BLaER1 treated with 17β-estradiol and CSF1 and Interleukin-3, amounts not matched to agents 10 nM and 100 nM (cell line): ENCODE data around the gene ADK.

ENCODE experiments used
- H3K27ac ChIP-seq, 11 experiments: shearing (Covaris generic); formaldehyde crosslinking; 2 replicates each; pipeline ENCODE4 v1.8.1; 2022
- H3K27me3 ChIP-seq, 11 experiments: shearing (Covaris generic); formaldehyde crosslinking; 2 replicates each; pipeline ENCODE4 v1.8.1; 2022
- H3K36me3 ChIP-seq, 11 experiments: shearing (Covaris generic); formaldehyde crosslinking; 2 replicates each; pipeline ENCODE4 v1.8.1; 2022
- H3K4me1 ChIP-seq, 10 experiments: shearing (Covaris generic); formaldehyde crosslinking; 2 replicates each; pipeline ENCODE4 v1.8.1; 2022
- H3K4me2 ChIP-seq, 11 experiments: shearing (Covaris generic); formaldehyde crosslinking; 2 replicates each; pipeline ENCODE4 v1.8.1; 2022
- H3K4me3 ChIP-seq, 10 experiments: shearing (Covaris generic); formaldehyde crosslinking; 2 replicates each; pipeline ENCODE4 v1.8.1; 2022
- H3K9ac ChIP-seq, 11 experiments: shearing (Covaris generic); formaldehyde crosslinking; 2 replicates each; pipeline ENCODE4 v1.8.1; 2022
- H3K9me3 ChIP-seq, 11 experiments: shearing (Covaris generic); formaldehyde crosslinking; replicated peaks in 1 of 11; 2 replicates each; pipeline ENCODE4 v1.8.1; 2022
- H4K20me1 ChIP-seq, 11 experiments: shearing (Covaris generic); formaldehyde crosslinking; 2 replicates each; pipeline ENCODE4 v1.8.1; 2022
- Cebpa-rat ChIP-seq, 11 experiments: shearing (Covaris generic); IDR thresholded peaks; 2 replicates each; pipeline ENCODE4 v1.8.1; 2022

The ADK gene

DNA sequence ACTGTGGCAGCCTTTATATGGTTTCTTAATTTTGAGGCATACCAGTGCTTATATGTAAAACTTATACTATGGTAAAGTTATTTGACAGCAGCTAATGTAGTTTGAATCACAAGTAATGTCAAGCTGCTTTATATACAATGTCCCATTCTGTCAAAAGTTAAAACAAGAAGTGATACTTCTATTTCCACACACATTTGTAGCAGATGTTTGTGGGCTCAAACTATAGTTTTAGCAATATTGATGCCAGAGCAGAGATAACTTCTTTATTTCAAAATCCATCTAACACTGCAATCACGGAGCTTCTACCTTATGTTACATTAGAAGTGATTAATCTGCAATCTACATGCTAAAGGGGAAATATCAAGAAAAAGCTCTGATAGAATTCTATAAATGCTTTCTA is 149.6 kb downstream of the ADK start:
- peak overlapping the region in 10 of 11 experiments; percentile 48 to 84 (median 66); a peak in 20 of 22 replicates for H3K27ac ChIP-seq
- no peak overlapping the region for H3K4me3 ChIP-seq
- H3K4me1 ChIP-seq = peaks cover 5 to 18% (median 11%) of the 10 kb centered on the region in 10 experiments; a peak in 19 of 20 replicates
- TF ChIP-seq Cebpa-rat (IDR thresholded peaks at IDR 0.05) = no peak
- H4K20me1 ChIP-seq = peaks cover 0 to 5% (median 0%) of the 10 kb centered on the region in 11 experiments; a peak in 7 of 22 replicates
- peak overlapping the region in 5 of 11 experiments; percentile 3 to 70 (median 29); a peak in 4 of 22 replicates for H3K9ac ChIP-seq
- H3K27me3 ChIP-seq = no peaks in the 10 kb centered on the region
- H3K4me2 ChIP-seq = peak overlapping the region in 9 of 11 experiments; percentile 5 to 62 (median 36); a peak in 9 of 22 replicates
- 0 out of 22 replicates have a peak, but pooled peaks cover 0 to 7% (median 0%) of the 10 kb centered on the region in 11 experiments for H3K9me3 ChIP-seq
- H3K36me3 ChIP-seq = peaks cover 0 to 23% (median 9%) of the 10 kb centered on the region in 11 experiments; a peak in 12 of 22 replicates

DNA sequence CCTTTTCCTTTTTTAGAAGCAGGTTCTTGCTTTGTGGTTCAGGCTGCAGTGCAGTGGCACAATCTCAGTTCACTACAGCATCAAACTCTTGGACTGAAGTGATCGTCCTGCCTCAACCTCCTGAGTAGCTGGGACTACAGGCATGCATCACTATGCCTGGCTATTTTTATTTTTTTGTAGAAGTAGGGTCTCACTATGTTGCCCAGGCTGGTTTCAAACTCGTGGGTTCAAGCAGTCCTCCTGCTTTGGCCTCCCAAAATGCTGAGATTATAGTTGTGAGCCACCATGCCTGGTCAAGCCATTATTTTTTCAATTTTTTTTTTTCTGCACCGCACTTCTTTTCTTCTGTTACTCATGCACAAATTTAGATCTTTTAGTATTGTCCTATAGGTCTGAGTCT is 154.7 kb downstream of the ADK start:
- no peaks in the 10 kb centered on the region for H3K27me3 ChIP-seq

DNA sequence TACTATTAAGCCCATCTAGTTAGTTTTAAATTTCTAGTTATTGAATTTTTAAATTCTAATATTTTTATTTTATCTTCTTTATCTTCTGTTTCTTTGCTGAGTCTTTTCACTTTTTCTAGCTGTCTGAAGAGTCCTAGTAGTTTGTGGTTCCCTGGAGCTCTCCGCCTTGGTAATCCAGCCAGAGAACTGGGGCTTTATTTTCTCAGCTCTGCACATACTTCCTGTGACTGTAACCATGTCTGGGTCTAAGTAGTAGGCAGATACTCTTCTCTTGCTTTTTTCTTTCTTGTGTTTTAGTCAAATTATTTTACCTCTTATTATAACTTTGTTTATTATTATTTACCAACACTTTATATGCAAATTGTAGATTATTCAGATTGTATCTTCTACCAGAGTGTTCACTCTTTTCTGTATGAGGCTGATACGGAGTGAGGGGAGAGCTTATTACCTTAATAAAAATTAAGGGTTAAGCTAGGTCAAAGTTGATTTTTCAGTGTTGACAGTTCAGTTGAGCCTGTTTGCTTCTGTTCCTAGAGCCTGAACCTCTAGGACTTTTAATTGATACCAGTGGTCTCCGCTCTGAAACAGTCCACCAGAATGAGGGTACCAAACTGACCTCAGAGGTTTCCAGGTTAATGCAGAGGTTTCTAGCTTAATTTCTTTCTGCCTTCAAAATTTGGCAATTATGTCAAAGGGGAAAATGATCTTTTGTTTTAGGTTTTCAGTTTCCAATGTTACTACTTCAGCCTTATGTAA is 155.4 kb downstream of the ADK start:
- no peaks in the 10 kb centered on the region for H3K9me3 ChIP-seq
- H3K27me3 ChIP-seq = no peaks in the 10 kb centered on the region
- TF ChIP-seq Cebpa-rat (IDR thresholded peaks at IDR 0.05) = no peak
- H3K36me3 ChIP-seq = peaks cover 0 to 8% (median 0%) of the 10 kb centered on the region in 11 experiments; a peak in 1 of 22 replicates
- no peak overlapping the region for H3K4me2 ChIP-seq
- H3K27ac ChIP-seq = no peak overlapping the region
- H3K9ac ChIP-seq = no peak overlapping the region
- H3K4me3 ChIP-seq = no peak overlapping the region
- peaks cover 0 to 6% (median 0%) of the 10 kb centered on the region in 10 experiments; a peak in 1 of 20 replicates for H3K4me1 ChIP-seq
- H4K20me1 ChIP-seq = peaks cover 0 to 25% (median 8%) of the 10 kb centered on the region in 11 experiments; a peak in 11 of 22 replicates

More for the DNA sequence above, 154.7 kb downstream of the ADK start:
- no peak overlapping the region; a peak in 1 of 22 replicates for H3K4me2 ChIP-seq
- no peak overlapping the region for H3K4me3 ChIP-seq
- H3K9ac ChIP-seq = no peak overlapping the region
- H4K20me1 ChIP-seq = peaks cover 0 to 25% (median 8%) of the 10 kb centered on the region in 11 experiments; a peak in 11 of 22 replicates
- H3K9me3 ChIP-seq = no peaks in the 10 kb centered on the region
- no peak for TF ChIP-seq Cebpa-rat (IDR thresholded peaks at IDR 0.05)
- H3K4me1 ChIP-seq = peaks cover 0 to 6% (median under 1%) of the 10 kb centered on the region in 10 experiments; a peak in 6 of 20 replicates
- peaks cover 0 to 8% (median 0%) of the 10 kb centered on the region in 11 experiments; a peak in 1 of 22 replicates for H3K36me3 ChIP-seq
- H3K27ac ChIP-seq = no peak overlapping the region

DNA sequence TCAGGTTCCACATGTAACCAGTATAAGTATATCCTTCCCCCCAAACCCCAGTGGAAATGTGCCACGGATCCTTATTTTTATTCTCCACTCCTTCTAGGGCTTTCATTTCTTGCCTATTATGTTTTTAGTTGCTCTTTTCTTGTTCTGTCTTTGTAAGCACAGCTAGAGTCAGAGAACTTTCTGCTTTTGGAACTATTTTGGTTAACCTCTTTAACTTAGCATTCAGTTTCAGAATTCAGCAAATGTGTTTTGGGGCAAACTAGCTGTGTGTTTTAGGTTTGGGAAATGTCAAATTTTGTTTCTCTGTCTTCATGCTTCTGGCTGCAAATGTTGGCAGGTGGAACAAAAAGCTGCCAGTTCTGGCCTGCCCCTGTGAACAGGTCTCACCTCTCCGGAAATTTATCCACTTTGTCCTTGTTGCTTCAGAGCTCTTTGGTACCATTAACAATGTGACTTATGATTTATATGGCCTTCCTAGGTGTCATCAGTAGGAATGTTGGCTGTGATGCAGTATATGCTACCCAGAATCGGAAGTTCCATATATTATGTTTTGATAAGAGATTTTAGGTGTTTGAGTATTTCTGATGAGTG is 156.1 kb downstream of the ADK start:
- peaks cover 0 to 8% (median 0%) of the 10 kb centered on the region in 11 experiments; a peak in 1 of 22 replicates for H3K36me3 ChIP-seq
- H3K27ac ChIP-seq = no peak overlapping the region
- peaks cover 0 to 6% (median 0%) of the 10 kb centered on the region in 10 experiments; a peak in 1 of 20 replicates for H3K4me1 ChIP-seq
- H3K4me2 ChIP-seq = no peak overlapping the region
- peaks cover 0 to 25% (median 8%) of the 10 kb centered on the region in 11 experiments; a peak in 11 of 22 replicates for H4K20me1 ChIP-seq
- no peak for TF ChIP-seq Cebpa-rat (IDR thresholded peaks at IDR 0.05)
- H3K9me3 ChIP-seq = no peaks in the 10 kb centered on the region
- H3K4me3 ChIP-seq = no peak overlapping the region
- no peaks in the 10 kb centered on the region for H3K27me3 ChIP-seq
- no peak overlapping the region for H3K9ac ChIP-seq

DNA sequence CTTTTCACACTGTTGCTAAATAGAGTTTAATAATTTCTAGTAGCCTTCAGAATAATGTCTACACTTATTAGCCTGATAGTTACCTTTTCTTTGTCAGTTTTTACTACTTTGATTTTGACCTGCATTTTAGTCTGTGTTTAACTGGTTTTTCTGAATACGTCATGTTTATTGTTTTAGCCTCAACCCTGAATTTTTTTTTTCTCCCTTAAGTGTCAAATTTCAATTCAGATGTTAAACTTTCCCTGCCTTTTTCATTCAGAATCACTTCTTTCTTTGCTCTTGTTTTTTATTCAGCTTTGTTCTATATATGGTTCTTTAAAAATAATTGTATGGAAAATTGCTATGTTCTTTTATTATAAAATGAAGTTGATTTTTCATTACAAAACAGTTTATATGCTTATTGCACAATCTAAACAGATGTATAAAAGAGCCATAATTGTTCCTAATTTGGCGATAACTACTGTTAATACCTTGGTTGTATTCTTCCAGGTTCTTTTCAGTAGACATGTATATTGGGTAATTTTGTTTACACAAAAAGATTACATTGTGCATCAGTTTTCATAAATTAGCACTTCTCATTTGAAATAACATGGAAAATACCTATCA is 159.7 kb downstream of the ADK start:
- Histone ChIP-seq H3K4me2 (no peak overlapping the region), H3K9ac (no peak overlapping the region), H4K20me1 (peaks cover 0 to 25% (median 8%) of the 10 kb centered on the region in 11 experiments; a peak in 12 of 22 replicates), H3K36me3 (peaks cover 0 to 10% (median 4%) of the 10 kb centered on the region in 11 experiments; a peak in 9 of 22 replicates), H3K27ac (no peak overlapping the region), H3K9me3 (no peaks in the 10 kb centered on the region), H3K4me1 (0 out of 20 replicates have a peak, but pooled peaks cover 0 to under 1% (median 0%) of the 10 kb centered on the region in 10 experiments), H3K4me3 (no peak overlapping the region), H3K27me3 (no peaks in the 10 kb centered on the region)
- no peak for TF ChIP-seq Cebpa-rat (IDR thresholded peaks at IDR 0.05)

DNA sequence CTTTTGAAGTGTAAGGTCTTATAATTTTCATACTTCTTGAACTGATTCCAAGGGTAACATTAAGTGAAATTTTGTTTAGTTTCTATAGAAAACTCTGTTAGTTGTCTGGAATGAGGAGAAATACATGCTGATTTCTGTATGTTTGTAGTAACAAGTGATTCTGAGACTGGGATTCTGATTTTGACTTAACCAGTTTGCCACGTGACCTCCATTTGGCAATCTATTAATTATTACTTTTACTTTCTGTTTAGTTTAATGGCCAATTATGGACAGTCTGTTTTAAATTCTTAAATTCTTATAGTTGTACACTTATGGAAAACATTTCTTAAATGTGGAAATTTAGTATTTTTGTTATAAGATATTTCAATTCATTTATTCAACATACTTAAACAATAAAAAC is 163.1 kb downstream of the ADK start:
- no peaks in the 10 kb centered on the region for H3K4me1 ChIP-seq
- H3K9ac ChIP-seq = no peak overlapping the region
- no peak overlapping the region for H3K4me3 ChIP-seq
- peaks cover 2 to 16% (median 10%) of the 10 kb centered on the region in 11 experiments for H3K9me3 ChIP-seq
- H3K36me3 ChIP-seq = peaks cover 13 to 44% (median 31%) of the 10 kb centered on the region in 11 experiments; a peak in 21 of 22 replicates
- no peak overlapping the region for H3K4me2 ChIP-seq
- no peaks in the 10 kb centered on the region for H3K27me3 ChIP-seq
- TF ChIP-seq Cebpa-rat (IDR thresholded peaks at IDR 0.05) = no peak
- peaks cover 0 to 7% (median 0%) of the 10 kb centered on the region in 11 experiments; a peak in 2 of 22 replicates for H4K20me1 ChIP-seq
- H3K27ac ChIP-seq = no peak overlapping the region

DNA sequence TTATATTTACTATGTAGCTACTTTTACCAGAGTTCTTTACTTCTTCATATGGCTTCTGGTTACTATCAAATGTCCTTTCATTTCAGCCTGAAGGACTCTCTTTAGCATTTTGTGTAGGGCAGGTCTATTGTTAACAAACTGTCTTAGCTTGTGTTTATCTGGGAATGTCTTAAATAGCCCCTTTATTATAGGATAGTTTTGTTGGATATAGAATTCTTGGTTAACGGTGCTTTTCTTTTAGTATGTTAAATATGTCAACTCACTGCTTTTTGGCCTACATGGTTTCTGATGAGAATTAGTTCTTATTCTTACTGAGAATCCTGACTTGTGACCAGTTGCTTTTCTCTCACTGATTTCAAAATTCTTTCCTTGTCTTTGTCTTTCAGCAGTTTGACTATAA is 169.0 kb downstream of the ADK start:
- no peak for TF ChIP-seq Cebpa-rat (IDR thresholded peaks at IDR 0.05)
- Histone ChIP-seq H3K9ac (no peak overlapping the region), H3K36me3 (peaks cover 23 to 71% (median 49%) of the 10 kb centered on the region in 11 experiments; a peak in 21 of 22 replicates), H3K4me3 (no peak overlapping the region), H3K27me3 (no peaks in the 10 kb centered on the region), H4K20me1 (no peaks in the 10 kb centered on the region), H3K9me3 (peaks cover 15 to 32% (median 23%) of the 10 kb centered on the region in 11 experiments), H3K4me2 (no peak overlapping the region), H3K27ac (no peak overlapping the region), H3K4me1 (no peaks in the 10 kb centered on the region; a peak in 2 of 20 replicates)

DNA sequence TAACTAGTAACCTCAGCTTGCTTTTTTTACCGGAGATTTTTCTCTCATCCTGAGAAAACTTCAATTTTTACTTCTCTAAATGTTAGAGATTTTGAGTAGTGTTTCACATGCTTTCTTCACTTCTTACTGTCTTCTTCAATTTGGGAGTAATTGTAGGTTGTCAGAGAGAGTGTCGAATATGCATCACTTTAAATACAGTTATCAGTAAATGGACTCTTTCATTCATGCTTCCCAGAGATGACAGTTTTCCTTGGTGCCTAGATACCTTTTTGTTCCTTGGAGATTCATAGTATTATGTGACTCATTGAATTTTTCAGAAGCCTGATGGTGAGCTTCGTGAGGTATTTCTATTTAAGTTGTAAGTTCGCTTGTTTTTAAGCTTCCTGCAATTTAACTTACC is 169.7 kb downstream of the ADK start:
- H3K36me3 ChIP-seq = peaks cover 23 to 70% (median 46%) of the 10 kb centered on the region in 11 experiments; a peak in 21 of 22 replicates
- H3K27ac ChIP-seq = no peak overlapping the region
- H3K9me3 ChIP-seq = peaks cover 15 to 32% (median 24%) of the 10 kb centered on the region in 11 experiments

More for the DNA sequence above, 169.7 kb downstream of the ADK start:
- no peak overlapping the region for H3K9ac ChIP-seq
- H4K20me1 ChIP-seq = no peaks in the 10 kb centered on the region
- no peak overlapping the region for H3K4me2 ChIP-seq
- no peak overlapping the region for H3K4me3 ChIP-seq
- no peaks in the 10 kb centered on the region for H3K27me3 ChIP-seq
- H3K4me1 ChIP-seq = no peaks in the 10 kb centered on the region; a peak in 2 of 20 replicates
- TF ChIP-seq Cebpa-rat (IDR thresholded peaks at IDR 0.05) = no peak
